ENCODE measurements around the gene ANGEL2.

DNA sequence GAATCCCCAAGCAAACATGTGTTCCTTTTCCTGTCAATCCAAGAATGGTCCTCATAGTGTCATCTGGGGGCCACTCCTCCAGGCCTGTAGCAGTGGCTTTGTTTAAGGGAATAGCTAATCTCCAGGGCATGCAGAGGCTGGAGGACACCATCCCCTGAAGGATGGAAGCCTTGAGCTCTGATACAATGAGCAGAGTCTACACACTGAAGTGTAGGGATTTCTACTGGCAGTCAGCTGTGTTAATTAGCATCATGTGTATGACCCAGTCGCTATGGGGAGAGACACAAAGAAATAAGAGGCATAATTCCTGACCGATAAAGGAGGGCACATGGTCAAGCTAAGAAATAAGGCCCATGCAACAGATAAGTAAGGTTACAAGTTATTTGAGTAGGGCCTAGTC lies 29.1 kb downstream of the ANGEL2 start:
- TF ChIP-seq, protein P1, sequence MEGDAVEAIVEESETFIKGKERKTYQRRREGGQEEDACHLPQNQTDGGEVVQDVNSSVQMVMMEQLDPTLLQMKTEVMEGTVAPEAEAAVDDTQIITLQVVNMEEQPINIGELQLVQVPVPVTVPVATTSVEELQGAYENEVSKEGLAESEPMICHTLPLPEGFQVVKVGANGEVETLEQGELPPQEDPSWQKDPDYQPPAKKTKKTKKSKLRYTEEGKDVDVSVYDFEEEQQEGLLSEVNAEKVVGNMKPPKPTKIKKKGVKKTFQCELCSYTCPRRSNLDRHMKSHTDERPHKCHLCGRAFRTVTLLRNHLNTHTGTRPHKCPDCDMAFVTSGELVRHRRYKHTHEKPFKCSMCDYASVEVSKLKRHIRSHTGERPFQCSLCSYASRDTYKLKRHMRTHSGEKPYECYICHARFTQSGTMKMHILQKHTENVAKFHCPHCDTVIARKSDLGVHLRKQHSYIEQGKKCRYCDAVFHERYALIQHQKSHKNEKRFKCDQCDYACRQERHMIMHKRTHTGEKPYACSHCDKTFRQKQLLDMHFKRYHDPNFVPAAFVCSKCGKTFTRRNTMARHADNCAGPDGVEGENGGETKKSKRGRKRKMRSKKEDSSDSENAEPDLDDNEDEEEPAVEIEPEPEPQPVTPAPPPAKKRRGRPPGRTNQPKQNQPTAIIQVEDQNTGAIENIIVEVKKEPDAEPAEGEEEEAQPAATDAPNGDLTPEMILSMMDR (IDR thresholded peaks at IDR 0.05; ENCODE audit: poor library complexity): no peak
- TF ChIP-seq EZH2 (IDR thresholded peaks at IDR 0.05; ENCODE audit: borderline replicate concordance): no peak
- TF ChIP-seq EZH2phosphoT487 (IDR thresholded peaks at IDR 0.05; ENCODE audit: low read depth, severe bottlenecking, unreplicated experiment): no peak
